ENCODE results near the gene POLE. TPM values are rescaled to one million over a fixed set of nuclear protein-coding genes. Genes with fewer than 3 reads are reported as not detected.

The POLE gene
- 14.8 and 16.9 TPM in 2 replicates for total RNA-seq

DNA sequence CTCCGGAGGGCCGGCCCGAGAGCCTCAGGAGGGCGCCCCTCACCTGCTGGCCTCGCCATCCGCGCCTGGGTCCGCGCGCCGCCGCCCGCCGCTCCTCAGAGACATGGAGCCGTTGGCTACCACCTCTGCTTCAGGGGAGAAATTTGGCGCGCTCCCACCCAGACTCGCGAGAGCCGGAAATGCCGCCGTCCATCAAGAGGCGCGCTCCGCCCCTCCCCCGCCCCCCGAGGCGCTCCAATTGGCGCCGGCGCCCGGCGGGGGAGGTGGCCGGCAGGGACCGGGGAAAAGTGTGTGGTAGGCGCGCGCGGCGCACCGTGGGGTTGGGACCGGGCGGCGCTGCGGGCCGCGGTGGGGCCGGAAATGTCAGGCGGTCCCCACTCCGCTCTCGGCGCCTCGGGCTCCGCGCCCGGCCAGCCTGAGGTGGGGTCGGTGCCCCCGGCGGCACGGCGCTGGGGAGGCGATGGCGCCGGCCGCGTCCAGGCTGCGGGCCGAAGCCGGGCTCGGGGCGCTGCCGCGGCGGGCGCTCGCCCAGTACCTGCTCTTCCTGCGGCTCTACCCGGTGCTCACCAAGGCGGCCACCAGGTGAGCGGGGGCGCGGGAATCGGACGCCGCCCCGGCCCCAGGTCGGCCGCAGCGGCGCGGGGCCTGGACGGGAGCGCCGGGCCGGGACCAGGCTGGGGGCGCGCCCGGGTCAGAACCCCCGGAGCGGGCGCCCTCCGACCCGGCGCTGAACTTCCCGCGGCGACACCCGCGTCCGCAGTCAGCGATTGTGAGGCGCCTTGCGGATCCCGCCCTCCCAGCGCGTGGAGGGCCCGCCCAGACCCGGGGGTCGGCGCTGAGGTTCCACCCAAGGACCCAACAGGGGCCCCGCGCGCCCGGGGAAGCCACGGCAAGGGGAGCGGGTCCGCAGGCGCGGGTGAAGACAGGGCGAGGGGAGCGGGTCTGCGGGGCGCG, at the start of gene POLE, which contains the start of gene PXMP2:
Gene POLE, minus strand, starts transcription at position 132 of the 954 bp plus-strand sequence. Its CDS starts 27 bp downstream, at position 105.
Gene PXMP2, plus strand, starts transcription at position 377 of the 954 bp plus-strand sequence. Its CDS starts 84 bp downstream, at position 461.

GRCh38 chr12:132710405-132711079, 23.4 kb upstream of the POLE start, which contains the start of gene PGAM5:
PGAM5 (plus strand) TSS chr12:132710842; CDS start chr12:132710877, 35 bp downstream.

GRCh38 chr12:132618683-132619043, 68.5 kb downstream of the POLE start, which contains the start of gene P2RX2:
P2RX2 (plus strand) TSS chr12:132618776; CDS start chr12:132618817, 41 bp downstream.

GRCh38 chr12:132610051-132610759, 76.9 kb downstream of the POLE start, which contains the start of gene LRCOL1:
LRCOL1 (minus strand) TSS chr12:132610582; CDS start chr12:132606251, 4,331 bp downstream.

Small RNAs within 50 kb of the gene (small RNA-seq; reads per million reads assigned to genes)
- gene MIR6763: not detected
- gene RNA5SP379: not detected

Other genes with a start within 250 kb of the POLE start
- gene FBRSL1, start 197.2 kb downstream of the POLE start, total RNA-seq: 2.4 and 2.9 TPM in 2 replicates
- gene LRCOL1, start 76.8 kb downstream of the POLE start, total RNA-seq: not detected in 2 replicates
- not detected in 2 replicates for gene P2RX2, start 68.6 kb downstream of the POLE start, total RNA-seq
- gene PXMP2, start 245 bp upstream of the POLE start, total RNA-seq: 13.7 and 15.4 TPM in 2 replicates
- gene PGAM5, start 23.5 kb upstream of the POLE start, total RNA-seq: 24.5 and 30.0 TPM in 2 replicates
- gene ANKLE2, start 74.5 kb upstream of the POLE start, total RNA-seq: 84.9 and 98.2 TPM in 2 replicates
- gene GOLGA3, start 141.5 kb upstream of the POLE start, total RNA-seq: 162 and 179 TPM in 2 replicates
- gene CHFR, start 200.3 kb upstream of the POLE start, total RNA-seq: 49.9 and 60.2 TPM in 2 replicates

All from hair follicle dermal papilla cell (primary cell).